HG03342 (cell line): ENCODE data around the gene FAM168A.

Experiments used
- ATAC-seq: cut with Tn5 transposase; IDR thresholded peaks from one replicate; pipeline ENCODE4 v1.9.1; 2021; ENCODE audit warnings: mild to moderate bottlenecking, moderate library complexity; ENCODE audit not compliant: unreplicated experiment

The FAM168A gene

DNA sequence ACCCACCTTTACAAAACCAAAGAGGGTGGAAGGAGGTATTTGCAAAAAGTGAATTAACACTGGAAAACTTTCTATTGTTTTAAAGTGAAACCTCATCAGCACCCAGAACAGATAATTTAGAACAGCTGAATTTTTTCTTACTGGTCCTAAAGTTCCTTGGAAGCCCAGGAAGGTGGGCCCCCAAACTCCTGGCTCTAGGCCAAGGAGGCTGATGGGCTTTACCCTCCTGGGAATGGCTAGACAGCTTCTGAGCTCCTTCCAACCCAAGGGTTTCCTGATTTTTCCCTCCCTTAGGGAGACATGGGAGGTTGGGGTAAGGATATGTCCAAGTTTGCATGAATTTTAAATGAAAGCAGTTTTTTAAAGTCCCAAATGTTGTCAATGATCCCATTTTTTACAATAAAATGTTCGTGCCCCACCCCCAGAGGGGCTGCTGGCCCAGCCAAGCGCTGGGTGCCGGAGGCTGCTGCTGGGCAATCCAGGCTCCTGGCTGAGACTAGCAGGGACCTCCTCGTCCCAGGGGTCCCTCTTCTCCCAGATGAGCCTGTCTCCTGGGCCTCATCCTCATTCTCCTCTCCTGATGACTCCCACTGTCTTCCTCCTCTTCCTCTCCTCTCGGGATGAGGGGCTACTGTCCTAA, 193.3 kb downstream of the FAM168A start:
- no peak for ATAC-seq

DNA sequence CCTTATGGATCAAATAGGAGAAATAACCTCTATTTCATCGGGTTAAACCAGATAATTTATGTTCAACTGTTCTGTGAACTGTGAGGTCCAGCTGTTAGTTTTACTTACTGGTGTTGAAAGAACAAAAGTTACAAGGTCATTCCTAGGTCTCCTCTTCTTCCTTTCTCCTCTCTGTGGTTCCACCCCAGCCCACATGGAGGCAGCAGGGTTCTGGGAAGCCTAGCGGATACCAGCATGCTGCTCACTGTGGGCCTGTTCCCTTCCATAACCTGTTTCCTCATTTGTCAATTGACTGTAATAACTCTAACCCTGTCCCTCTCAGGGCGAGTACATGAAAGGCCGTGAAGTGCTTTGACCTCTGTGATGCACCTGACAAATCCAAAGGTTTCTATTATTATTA, 193.9 kb downstream of the FAM168A start:
- ATAC-seq = no peak

DNA sequence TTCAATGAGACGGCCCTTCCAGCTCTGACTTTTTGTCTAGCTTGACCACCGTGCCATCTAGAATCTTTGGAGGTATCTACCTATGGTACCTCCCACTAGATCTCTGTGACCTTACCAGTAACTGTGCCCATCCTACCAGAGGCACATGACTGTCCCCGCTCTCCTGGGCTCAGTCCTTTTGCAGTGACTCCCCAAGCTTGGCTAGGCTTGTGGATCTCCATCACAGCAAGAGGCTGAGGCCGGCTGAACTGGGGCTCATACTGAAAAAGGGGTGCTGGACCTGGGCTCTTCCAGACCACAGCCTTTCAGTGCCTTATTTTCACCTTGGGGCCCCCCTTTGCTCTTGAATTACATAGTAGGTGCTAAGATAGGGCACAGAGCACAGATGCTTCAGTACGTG, 194.4 kb downstream of the FAM168A start:
- ATAC-seq = no peak

DNA sequence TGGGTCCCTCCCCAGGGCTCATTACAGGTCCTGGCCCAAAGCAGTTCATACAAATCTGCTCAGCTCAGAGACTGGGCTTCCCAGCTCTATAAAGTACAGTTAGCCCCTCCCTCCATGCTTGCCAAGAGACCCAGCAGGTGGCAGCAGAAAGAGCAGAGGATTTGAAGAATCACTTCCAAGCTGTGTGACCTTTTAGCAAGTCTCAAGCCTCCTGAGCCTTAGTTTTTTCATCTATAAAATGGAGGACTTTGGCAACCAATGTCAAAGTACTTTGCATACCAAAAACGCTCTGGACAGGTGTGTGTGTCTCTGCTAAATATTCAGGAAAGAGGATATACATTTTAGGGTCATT, 195.1 kb downstream of the FAM168A start:
- no peak for ATAC-seq

DNA sequence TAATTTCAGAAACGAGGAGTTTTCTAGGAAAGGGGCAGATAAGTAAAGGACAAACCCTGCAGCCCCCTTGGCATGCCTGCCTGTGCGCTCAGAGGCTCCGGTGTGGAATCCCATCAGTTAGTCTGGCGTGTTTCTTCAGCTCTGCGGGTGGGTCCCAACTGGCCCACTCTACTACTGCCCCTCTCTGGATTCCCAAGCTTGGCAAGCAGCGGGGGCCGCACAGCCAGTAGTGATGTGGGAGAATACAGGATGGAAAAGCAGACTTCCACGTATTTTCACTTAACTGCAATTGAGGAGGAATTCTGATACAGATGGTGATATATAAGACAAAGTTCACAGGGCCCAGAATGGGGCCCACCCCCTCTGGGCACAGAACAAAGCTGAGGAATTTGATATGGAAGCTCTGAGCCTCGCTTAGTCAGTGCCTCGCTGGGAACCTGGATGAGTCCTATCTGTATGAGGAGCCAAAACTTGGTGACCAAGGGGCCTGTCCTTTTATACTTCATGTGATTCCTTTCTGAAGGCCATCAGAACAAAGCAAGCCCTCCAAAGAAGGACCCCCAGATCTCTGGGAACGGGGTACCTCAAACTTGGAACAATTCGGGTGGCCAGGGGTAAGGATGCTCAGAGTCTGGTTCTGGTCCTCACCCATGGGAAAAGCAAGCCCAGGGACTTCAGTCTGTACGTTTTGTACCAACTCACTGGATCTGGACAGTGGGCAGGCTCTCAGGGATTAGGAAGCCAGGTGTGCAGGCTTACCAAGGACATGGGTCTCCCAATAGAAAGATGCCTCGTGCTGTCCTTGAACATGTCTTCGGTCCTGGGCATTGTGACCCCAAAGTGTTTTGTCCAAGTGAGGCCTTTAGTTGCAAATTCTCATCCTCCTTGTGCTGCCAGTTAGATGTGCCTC, 195.7 kb downstream of the FAM168A start:
- no peak for ATAC-seq

DNA sequence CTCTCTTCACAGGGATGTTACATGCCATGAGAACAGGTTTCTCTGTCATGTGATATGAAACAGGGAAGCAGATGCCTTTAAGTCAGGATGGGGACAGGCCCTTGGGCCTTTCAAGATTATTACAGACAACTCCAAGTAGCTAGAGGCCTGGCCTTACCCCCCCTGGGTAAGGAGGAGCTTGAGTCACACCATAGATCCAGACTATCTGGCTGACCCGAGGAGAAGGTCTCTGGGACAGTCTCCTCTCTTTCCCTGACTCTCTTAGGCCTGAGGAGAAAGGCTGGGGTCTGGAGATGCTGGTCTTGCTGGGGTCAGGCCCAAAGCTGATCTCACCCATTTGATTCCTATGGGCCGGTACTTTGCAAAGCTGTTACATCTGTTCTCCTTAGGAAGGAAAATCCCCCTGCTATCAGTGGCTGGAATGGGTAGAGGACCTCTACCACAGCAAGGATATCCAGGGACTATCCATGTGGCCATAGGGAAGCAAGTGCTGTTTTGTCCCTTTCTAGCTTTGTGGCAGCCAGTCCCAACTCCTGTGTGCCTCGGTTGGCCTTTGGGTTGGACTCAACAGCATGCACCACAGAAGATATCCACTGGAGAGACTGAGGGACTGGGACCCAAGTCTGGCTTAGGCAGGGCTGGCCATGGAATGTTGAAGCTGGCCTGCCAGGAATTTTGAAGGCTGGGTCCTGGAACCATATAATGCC, 196.5 kb downstream of the FAM168A start:
- ATAC-seq = no peak

DNA sequence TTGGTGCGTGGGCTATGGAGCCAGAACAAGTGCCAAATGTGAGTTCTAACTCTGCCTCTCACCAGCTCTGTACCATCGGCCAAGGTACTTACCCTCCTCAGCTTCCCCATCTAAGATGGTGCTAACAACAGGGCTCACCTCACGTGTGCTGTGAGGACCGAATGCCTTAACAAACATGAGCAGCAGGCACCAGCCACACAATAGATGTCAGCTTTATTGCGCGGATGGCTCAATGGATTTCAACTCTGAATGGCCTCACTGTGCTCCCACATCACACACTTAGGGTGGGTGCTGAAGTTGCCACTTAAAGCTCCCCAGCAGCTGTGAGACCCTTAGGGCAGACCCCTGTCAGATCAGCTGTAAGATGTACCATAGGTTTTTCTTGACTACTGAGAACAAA, 197.6 kb downstream of the FAM168A start:
- no peak for ATAC-seq

DNA sequence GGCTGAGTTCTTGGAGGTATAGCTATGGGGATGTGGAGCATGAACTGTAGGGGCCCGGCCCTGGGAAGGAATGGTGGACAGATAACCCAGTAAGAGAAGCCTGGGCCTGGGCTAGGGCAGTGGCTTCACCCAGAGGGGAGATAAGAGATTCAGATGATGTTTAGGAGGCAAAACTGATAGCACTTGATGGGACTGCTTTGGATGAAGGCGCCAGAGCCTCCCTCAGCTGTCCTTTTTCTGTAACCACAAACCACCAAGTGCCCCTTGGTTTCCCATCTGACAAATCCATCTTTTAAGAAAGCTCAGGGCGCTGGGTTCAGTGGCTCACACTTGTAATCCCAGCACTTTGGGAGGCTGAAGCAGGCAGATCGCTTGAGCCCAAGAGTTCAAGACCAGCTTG, 198.3 kb downstream of the FAM168A start:
- no peak for ATAC-seq

DNA sequence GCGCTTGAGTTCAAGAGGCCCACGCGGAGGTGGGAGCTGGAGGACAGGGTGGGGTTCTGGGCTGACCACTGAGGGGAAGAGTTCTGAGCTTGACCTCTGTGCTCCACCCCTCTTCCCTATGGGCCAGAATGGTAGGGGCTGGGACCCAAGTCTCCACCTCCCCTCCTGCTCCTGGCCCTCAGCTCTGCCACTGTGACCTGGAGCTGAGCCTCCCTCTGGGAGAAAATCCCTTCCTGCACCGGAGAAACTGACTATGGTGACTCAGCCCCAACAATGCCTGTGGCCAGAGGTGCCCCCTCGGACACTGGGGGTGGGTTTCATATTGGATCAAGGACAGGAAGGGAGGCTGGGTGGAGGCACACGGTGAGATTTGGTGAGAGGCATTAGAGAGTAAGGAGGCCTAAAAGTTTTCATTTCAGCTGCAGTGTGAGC, 198.7 kb downstream of the FAM168A start:
- no peak for ATAC-seq

DNA sequence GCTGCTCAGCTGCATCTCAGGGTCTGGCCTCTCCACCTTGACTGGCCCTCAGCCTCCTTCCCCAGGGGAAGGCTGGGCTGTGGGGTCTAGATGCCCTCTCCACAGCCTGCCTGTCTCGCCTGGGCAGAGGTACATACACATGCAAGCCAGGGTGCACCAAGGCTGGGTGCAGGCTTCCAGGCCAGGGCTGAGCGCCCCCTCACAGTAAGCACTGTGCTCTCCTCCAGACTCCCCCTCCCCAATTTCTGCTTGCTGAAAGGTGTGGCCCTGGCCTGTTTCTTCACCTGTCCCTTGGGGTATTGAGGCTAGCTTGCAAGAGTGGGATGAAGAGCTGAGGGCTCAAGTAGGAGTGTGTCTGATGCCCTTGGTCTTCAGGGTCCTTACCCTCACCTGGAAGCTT, 199.2 kb downstream of the FAM168A start:
- no peak for ATAC-seq

DNA sequence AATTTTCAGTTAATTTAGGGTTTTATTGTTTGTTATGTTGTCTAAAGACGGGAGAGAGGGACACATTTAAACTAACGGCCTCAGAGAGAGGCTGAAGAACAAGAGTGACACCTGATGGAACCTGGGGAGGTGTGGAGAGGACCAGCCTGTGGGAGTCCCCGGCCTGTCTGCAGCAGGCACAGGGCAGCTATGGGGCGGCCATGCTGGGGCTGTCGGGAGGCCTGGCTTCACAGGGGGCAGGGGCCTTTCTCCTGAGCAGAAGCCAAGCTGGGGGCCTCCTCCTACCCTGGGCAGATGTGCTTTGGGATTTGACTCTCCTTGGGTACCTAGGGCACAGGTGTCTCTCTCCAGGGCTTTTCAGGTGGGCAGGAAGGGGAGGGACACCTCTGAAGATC, 199.8 kb downstream of the FAM168A start:
- ATAC-seq = no peak

DNA sequence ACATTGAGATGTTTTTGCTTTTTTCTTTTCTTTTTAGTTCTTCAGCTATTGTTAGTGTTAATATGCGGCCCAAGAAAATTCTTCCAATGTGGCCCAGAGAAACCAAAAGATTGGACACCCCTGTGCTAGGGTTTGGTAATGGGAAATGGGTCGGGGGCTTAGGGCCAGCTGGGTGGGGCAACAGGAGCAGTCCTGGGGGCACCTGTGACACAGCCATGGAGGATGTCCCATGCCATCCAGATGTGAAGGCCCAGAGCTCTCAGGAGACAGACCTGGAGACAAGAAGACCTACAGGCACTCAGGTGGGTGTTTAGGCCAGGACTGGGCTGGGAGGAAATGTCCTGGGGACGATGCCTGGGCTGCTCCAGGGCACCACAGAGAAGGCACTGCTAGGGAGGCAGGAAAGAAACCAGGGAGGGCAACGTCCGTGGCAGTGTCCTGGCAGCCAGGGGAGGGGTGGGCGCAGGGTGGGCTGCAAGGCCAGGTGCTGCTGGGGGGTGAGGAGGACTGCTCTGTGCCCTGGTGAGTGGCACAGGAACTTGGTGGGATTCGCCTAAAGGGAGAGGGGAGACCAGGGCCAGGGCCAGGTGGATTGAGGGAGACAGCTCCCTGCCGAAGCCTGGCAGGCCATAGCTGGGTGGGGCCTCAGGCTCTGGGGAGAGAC, 200.3 kb downstream of the FAM168A start:
- no peak for ATAC-seq

DNA sequence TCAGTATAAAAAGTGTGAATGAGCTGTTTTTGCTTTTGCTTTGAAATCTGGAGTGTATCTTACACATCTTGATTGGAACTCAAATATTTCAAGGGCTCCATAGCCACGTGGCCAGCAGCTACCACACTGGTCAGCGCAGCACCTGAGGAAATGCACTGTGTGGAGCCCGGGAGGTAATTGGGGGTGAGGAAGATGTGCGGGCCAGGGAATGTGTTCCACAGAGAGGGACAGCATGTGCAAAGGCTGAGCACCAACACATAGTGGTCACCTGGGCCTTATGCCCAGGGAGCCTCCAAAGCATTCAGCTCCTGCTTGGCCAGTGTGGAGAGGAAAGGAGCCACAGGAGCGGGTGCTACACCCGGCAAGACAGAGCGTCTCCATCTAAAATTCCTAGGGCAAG, 200.9 kb downstream of the FAM168A start:
- ATAC-seq = no peak

DNA sequence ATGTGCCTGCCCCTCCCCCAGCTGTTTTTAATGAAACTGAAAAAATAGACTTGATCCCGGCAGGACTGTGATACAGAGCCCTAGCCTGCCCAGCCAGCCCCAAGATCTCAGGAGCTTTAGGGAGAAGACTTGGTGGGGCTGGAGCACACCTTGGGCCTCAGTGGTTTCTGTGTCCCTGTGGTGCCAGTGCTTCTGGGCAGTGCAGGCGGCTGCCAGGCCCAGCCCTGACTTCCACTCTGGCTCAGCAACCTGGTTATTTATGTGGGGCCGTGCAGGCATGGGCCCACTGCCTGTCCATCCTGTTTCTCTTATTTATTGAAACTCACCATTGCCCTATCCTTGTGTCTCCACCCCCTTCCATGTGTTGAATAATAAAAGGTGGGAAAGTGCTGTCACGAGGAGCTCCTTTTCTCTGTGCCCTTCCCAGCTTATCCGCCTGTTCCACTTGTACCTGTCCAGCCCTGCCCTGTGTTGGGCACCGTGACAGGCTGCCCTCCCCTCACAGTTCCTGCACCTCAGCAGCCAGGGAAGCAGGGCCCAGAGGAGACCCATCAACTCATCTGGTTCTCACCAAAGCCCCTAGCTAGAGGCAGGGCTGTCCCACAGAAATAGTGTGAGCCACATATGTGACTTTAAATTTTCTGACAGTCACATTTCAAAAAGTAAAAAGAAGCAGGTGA, 201.5 kb downstream of the FAM168A start:
- no peak for ATAC-seq

DNA sequence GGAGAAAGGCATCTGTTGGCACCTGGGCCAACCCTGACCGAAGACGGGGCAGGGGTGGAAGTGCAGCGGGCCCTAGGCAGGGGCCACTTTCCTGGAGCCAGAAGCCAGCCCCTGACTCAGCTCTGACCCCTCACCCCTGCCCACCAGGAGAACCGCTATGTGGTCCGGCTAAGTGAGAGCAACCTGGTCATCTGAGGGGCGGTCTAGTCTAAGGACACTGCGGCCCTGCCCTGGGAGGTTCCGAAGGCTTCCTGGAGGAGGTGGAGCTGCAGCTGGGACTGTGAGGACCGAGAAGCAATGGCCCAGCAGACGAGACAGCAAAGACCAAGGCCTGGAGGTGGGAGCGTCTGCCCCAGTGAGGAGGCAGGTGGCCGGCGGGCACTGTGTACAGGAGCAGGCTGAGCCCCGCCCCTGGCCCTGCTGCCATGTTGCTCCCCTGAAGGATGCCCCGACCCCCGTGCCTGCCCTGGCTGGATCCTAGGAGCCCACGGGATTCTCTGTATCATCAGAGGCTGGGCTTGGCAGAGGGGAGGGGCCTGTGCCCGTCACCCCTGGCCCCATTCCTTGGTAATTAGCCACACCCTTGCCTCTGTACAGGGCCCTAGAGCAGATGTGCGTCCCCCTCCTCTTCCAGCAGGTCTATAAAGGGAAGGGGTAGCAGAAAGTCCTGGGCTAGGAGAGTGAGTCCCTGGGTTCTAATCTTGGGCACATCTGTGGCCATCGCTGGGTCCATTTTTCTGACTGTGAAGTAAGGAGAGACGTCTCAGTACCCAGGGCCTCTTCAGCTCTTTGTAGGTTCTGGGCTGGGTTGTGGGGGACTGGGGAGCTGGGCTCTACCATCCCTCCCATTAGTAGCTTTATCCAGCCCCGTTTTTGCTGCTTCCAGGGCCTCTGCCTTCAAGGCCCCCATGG, 202.4 kb downstream of the FAM168A start:
- ATAC-seq = no peak

DNA sequence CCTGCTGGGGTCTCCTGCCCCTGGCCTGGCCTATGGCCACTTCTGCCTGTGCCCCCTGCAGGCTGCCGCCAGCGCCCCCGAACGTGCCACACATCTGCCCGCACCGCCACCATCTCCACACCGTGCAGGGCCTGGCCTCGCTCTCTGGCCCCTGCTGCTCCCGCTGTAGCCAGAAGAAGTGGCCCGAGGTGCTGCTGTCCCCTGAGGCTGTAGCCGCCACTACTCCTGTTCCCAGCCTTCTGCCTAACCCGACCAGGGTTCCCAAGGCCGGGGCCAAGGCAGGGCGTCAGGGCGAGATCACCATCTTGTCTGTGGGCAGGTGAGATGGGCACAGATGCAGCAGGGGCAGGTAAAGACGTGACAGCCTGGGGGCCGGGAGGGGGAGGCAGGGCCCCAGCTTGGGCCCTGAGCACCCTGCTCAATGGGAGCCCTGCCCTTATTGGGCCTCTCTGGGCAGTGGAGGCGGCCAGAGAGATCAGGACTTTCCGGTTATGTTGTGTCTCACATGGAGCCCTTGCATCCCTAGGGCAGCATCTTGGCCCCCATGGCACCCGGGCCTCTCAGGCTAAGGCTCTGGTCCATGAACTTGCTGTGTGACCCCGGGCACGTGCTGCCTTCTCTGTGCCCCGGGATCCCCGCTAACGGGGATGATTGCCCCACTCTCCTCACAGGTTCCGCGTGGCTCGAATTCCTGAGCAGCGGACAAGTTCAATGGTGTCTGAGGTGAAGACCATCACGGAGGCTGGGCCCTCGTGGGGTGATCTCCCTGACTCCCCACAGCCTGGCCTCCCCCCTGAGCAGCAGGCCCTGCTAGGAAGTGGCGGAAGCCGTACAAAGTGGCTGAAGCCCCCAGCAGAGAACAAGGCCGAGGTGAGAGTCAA, 203.3 kb downstream of the FAM168A start:
- no peak for ATAC-seq

DNA sequence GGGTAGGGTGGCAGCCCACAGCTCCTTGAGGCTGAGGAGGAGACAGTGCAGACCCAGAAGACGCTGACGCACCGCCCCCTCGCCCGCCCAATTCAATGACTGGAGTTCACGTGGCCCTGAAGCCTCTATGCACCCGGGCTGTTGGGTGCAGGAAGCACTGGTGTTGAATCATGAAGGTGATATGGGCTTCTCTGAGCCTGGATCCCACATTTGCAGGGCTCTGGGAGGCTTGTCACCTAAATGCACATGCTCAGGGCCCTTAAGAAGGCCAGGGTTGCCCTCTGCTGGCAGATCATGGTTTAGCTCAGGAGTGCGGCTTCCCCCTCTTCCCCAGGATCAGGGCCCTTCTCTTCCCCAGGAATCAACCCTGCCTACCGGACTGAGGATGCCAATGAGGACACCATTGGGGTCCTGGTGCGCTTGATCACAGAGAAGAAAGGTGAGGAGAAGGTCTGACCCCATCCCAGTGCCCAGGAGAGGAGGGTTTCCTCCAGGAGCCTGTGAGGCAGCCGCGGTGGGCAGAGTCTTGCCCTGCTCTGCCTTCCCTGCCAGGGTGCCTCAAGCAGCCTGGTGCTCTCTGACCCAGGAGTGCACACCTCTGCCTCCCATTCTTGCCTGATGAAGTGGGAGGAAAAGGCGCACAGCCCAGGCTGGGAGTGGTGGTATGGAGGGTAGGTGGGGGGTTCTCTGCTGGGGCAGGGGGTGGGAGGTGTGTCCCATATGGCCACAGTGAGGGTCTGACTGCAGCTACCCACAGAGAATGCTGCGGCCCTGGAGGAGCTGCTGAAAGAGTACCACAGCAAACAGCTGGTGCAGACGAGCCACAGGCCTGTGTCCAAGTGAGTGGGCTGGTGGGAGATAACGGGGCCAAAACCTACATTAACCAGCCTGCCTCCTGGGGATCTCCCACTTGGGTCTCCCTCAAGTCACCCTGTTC, 204.2 kb downstream of the FAM168A start:
- ATAC-seq = no peak

DNA sequence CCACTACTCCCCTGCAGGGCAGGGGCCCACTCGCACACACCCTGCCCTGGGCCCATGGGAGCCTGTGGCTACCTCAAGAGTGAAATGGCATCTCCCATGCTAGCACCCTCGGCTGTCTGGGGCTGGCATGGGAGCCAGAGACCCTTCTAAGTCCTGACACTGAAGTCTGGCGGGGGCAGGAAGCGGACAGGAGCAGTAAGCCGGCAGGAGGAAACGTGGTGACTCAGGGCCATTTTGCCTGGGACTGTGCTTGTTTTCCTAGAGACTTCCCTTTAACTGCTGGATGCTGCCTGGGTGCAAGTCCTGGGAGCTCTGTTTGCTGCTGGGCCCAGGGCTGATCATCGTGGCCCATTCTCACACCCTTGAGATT, 204.9 kb downstream of the FAM168A start:
- ATAC-seq = no peak
